Tibial nerve (tissue), 4 donors: ENCODE measurements around the gene GRPEL2. TPM values are rescaled to one million over a fixed set of nuclear protein-coding genes. Genes with fewer than 3 reads are reported as not detected.

ENCODE experiments used
- DNase-seq, 2 donors: peaks; one replicate each; pipeline ENCODE4 v3.0.0-alpha.2; 2019; ENCODE audit warnings: low spot score in 2 of 2
- H3K27ac ChIP-seq, 4 donors: fragments of 200-600 bp; sonication (generic) in 3 of 4; one replicate each; pipeline ENCODE4 v1.5.1; 2017 to 2019; ENCODE audit warnings: mild to moderate bottlenecking in 1 of 4
- H3K27me3 ChIP-seq, 2 donors: fragments of 200-600 bp; sonication (generic) in 1 of 2; one replicate each; pipeline versions ENCODE4 v1.5.1 to v1.6.0; 2017 to 2019
- H3K36me3 ChIP-seq, 3 donors: fragments of 200-600 bp; sonication (generic); one replicate each; pipeline ENCODE4 v1.5.1; 2018 to 2019
- H3K4me1 ChIP-seq, 4 donors: fragments of 200-600 bp; sonication (generic) in 3 of 4; one replicate each; pipeline ENCODE4 v1.5.1; 2017 to 2019
- H3K4me3 ChIP-seq, 4 donors: fragments of 200-600 bp; sonication (generic) in 3 of 4; one replicate each; pipeline ENCODE4 v1.5.1; 2017 to 2019; ENCODE audit warnings: mild to moderate bottlenecking in 1 of 4, moderate library complexity in 1 of 4
- H3K9me3 ChIP-seq, 4 donors: fragments of 200-600 bp; sonication (generic) in 3 of 4; one replicate each; pipeline ENCODE4 v1.5.1; 2017 to 2019
- CTCF ChIP-seq, 5 experiments: fragments of 200-600 bp in 3 of 5; fragments of 450-650 bp in 2 of 5; sonication (generic) in 3 of 5; IDR thresholded peaks; one replicate each; pipeline ENCODE4 v1.5.1; 2016 to 2019; ENCODE audit warnings: antibody characterized with exemption in 5 of 5, mild to moderate bottlenecking in 3 of 5, moderate library complexity in 2 of 5
- EP300 ChIP-seq, 2 donors: sonication (generic); formaldehyde crosslinking; IDR thresholded peaks; one replicate each; pipeline ENCODE4 v1.6.1; 2017; ENCODE audit warnings: antibody characterized with exemption in 2 of 2, mild to moderate bottlenecking in 1 of 2
- POLR2A ChIP-seq, 2 donors: fragments of 450-650 bp; IDR thresholded peaks; one replicate each; pipeline ENCODE4 v1.6.1; 2017; ENCODE audit warnings: antibody characterized with exemption in 2 of 2, mild to moderate bottlenecking in 2 of 2, moderate library complexity in 2 of 2
- WGBS, 2 donors: methylation state at CpG; one replicate each; pipeline ENCODE4 v1.1.5; 2018; 5-methylcytosine and 5-hydroxymethylcytosine counted together
- total RNA-seq, 4 donors: library from RNA; depleted of rRNA; stranded (reverse); fragments of >200 nt; gene quantifications; one replicate each; pipeline ENCODE4 v1.1.0, GENCODE V29; 2016

Gene GRPEL2
- total RNA-seq, 4 donors from 2014 or later = 6.5 to 13.5 (median 10.3) TPM

- peak overlapping the region in 3 of 4 donors; percentile 20 to 83 (median 79) for H3K27ac ChIP-seq
- TF ChIP-seq CTCF (IDR thresholded peaks at IDR 0.05) = peak; percentile 81 to 95 (median 91)
- no peak for TF ChIP-seq POLR2A (IDR thresholded peaks at IDR 0.05)
- no peak for TF ChIP-seq EP300 (IDR thresholded peaks at IDR 0.05)
- H3K4me1 ChIP-seq = peaks cover 0 to 65% (median 5%) of the 10 kb centered on the region in 4 donors
- peak; percentile 53 to 82 for DNase-seq
- H3K4me3 ChIP-seq = no peak overlapping the region
- no peaks in the 10 kb centered on the region for H3K36me3 ChIP-seq
- H3K9me3 ChIP-seq = no peaks in the 10 kb centered on the region
- H3K27me3 ChIP-seq = no peaks in the 10 kb centered on the region
- WGBS, 2 donors = 31 to 42% methylated on average over 10 to 12 of the region's 16 CpGs
These were observed 36.7 kb downstream of the GRPEL2 start for GRCh38 chr5:149381986-149382338.

- Histone ChIP-seq H3K27me3 (no peaks in the 10 kb centered on the region), H3K9me3 (no peaks in the 10 kb centered on the region), H3K27ac (peak overlapping the region in 2 of 4 donors; percentile 23 to 66), H3K36me3 (no peaks in the 10 kb centered on the region), H3K4me1 (peaks cover 0 to 67% (median 5%) of the 10 kb centered on the region in 4 donors), H3K4me3 (no peak overlapping the region)
- DNase-seq = no peak
- TF ChIP-seq EP300 (IDR thresholded peaks at IDR 0.05) (no peak), POLR2A (IDR thresholded peaks at IDR 0.05) (no peak), CTCF (IDR thresholded peaks at IDR 0.05) (no peak)
- 63 to 71% methylated on average over 12 of the region's 12 CpGs for WGBS, 2 donors
These were observed 37.4 kb downstream of the GRPEL2 start for GRCh38 chr5:149382517-149383220.

GRCh38 chr5:149383399-149383798, 38.1 kb downstream of the GRPEL2 start:
- H3K4me1 ChIP-seq = peaks cover 0 to 73% (median 5%) of the 10 kb centered on the region in 4 donors
- DNase-seq = no peak

GRCh38 chr5:149386166-149386565, 40.9 kb downstream of the GRPEL2 start:
- Histone ChIP-seq H3K4me1 (peaks cover 0 to 62% (median 5%) of the 10 kb centered on the region in 4 donors), H3K27ac (peak overlapping the region in 3 of 4 donors; percentile 28 to 82 (median 58)), H3K36me3 (no peaks in the 10 kb centered on the region), H3K4me3 (no peak overlapping the region), H3K9me3 (peaks cover 0 to 3% (median 0%) of the 10 kb centered on the region in 4 donors), H3K27me3 (no peaks in the 10 kb centered on the region)
- 75 to 78% methylated on average over 5 of the region's 5 CpGs for WGBS, 2 donors
- DNase-seq = no peak
- no peak for TF ChIP-seq POLR2A (IDR thresholded peaks at IDR 0.05)
- TF ChIP-seq CTCF (IDR thresholded peaks at IDR 0.05) = no peak
- no peak for TF ChIP-seq EP300 (IDR thresholded peaks at IDR 0.05)

More at GRCh38 chr5:149383399-149383798, 38.1 kb downstream of the GRPEL2 start:
- TF ChIP-seq CTCF (IDR thresholded peaks at IDR 0.05) (no peak), POLR2A (IDR thresholded peaks at IDR 0.05) (no peak), EP300 (IDR thresholded peaks at IDR 0.05) (no peak)
- Histone ChIP-seq H3K27ac (peak overlapping the region in 2 of 4 donors; percentile 23 to 82), H3K36me3 (no peaks in the 10 kb centered on the region), H3K4me3 (no peak overlapping the region), H3K9me3 (peaks cover 0 to under 1% (median 0%) of the 10 kb centered on the region in 4 donors), H3K27me3 (no peaks in the 10 kb centered on the region)
- WGBS, 2 donors = 66 to 81% methylated on average over 3 to 9 of the region's 9 CpGs

- TF ChIP-seq EP300 (IDR thresholded peaks at IDR 0.05) (no peak), POLR2A (IDR thresholded peaks at IDR 0.05) (no peak), CTCF (IDR thresholded peaks at IDR 0.05) (no peak)
- 44 to 47% methylated on average over 9 of the region's 9 CpGs for WGBS, 2 donors
- no peak for DNase-seq
- Histone ChIP-seq H3K9me3 (peaks cover 0 to 3% (median 0%) of the 10 kb centered on the region in 4 donors), H3K27me3 (no peaks in the 10 kb centered on the region), H3K4me3 (no peak overlapping the region), H3K4me1 (peaks cover 0 to 52% (median 3%) of the 10 kb centered on the region in 4 donors), H3K36me3 (no peaks in the 10 kb centered on the region), H3K27ac (peak overlapping the region in 3 of 4 donors; percentile 31 to 63 (median 42))
These were observed 41.9 kb downstream of the GRPEL2 start for GRCh38 chr5:149387081-149387631.
